Bronchial epithelial cell (primary cell): ENCODE results near the gene RECQL5. TPM values are rescaled to one million over a fixed set of nuclear protein-coding genes. Genes with fewer than 3 reads are reported as not detected.

Experiments used
- DNase-seq: peaks from one replicate; pipeline ENCODE4 v3.0.0-alpha.2; 2010; ENCODE audit warnings: low read depth
- FAIRE-seq: peaks from 2 replicates; lab custom pipeline; 2011; peaks lifted over from hg19 to GRCh38; lab: Jason Lieb, UNC
- H3K27me3 ChIP-seq: 2 replicates; pipeline ENCODE4 v1.5.1; 2011; ENCODE audit warnings: low read length; ENCODE audit not compliant: control insufficient read depth, insufficient read depth
- H3K36me3 ChIP-seq: 2 replicates; pipeline ENCODE4 v1.5.1; 2011; ENCODE audit warnings: low read length; ENCODE audit not compliant: control insufficient read depth, insufficient read depth
- H3K4me3 ChIP-seq: 2 replicates; pipeline ENCODE4 v1.5.1; 2011; ENCODE audit warnings: mild to moderate bottlenecking, low read depth, low read length, control low read depth
- total RNA-seq: library from RNA; depleted of rRNA; stranded (reverse); fragments of >200 nt; gene quantifications from 2 replicates; pipeline ENCODE4 v1.2.1, GENCODE V29; 2014
- TF ChIP-seq, protein P1 (sequence below): IDR thresholded peaks from 2 replicates; pipeline ENCODE4 v1.5.1; 2011; ENCODE audit warnings: mild to moderate bottlenecking, moderate library complexity, low read length, control low read depth, inconsistent platforms; ENCODE audit not compliant: insufficient read depth, severe bottlenecking

The RECQL5 gene
- total RNA-seq = 11.6 and 28.9 TPM in 2 replicates

GRCh38 chr17:75666959-75667790, at the start of gene RECQL5, which contains the start of gene SAP30BP:
TSS of gene RECQL5 (minus strand) at chr17:75667154. CDS start at chr17:75666557, 597 bp downstream.
TSS of gene SAP30BP (plus strand) at chr17:75667338. CDS start at chr17:75667373, 35 bp downstream.
- peaks cover 18% of the 10 kb centered on the region for H3K36me3 ChIP-seq
- TF ChIP-seq, protein P1, sequence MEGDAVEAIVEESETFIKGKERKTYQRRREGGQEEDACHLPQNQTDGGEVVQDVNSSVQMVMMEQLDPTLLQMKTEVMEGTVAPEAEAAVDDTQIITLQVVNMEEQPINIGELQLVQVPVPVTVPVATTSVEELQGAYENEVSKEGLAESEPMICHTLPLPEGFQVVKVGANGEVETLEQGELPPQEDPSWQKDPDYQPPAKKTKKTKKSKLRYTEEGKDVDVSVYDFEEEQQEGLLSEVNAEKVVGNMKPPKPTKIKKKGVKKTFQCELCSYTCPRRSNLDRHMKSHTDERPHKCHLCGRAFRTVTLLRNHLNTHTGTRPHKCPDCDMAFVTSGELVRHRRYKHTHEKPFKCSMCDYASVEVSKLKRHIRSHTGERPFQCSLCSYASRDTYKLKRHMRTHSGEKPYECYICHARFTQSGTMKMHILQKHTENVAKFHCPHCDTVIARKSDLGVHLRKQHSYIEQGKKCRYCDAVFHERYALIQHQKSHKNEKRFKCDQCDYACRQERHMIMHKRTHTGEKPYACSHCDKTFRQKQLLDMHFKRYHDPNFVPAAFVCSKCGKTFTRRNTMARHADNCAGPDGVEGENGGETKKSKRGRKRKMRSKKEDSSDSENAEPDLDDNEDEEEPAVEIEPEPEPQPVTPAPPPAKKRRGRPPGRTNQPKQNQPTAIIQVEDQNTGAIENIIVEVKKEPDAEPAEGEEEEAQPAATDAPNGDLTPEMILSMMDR = no peak
- peak; percentile 66 for FAIRE-seq
- no peaks in the 10 kb centered on the region for H3K27me3 ChIP-seq
- peak within 1 kb of the TSS; percentile 92 for H3K4me3 ChIP-seq
- peak; percentile 91 for DNase-seq

DNA sequence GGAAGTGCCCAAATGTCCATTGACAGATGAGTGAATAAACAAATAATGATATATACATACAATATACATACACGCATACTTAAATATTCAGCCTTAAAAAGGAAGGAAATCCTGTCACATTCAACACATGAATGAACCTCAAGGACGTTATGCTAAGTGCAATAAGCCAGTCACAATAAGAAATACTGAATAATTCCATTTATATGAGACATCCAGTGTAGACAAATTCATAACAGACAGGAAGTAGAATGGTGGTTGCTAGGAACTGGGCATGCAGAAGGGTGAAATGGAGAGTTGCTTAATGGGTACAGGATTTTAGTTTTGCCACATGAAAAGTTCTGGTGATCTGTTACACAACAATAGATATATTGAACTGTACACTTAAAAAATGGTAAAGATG, 45.5 kb upstream of the RECQL5 start:
- FAIRE-seq (no peak), DNase-seq (peak; percentile 42)
- H3K27me3 ChIP-seq = no peaks in the 10 kb centered on the region

GRCh38 chr17:75707079-75707571, 40.2 kb upstream of the RECQL5 start:
- peaks cover 25% of the 10 kb centered on the region for H3K36me3 ChIP-seq
- TF ChIP-seq, protein P1 = no peak
- DNase-seq (peak; percentile 76), FAIRE-seq (no peak)
- H3K4me3 ChIP-seq = no peak overlapping the region
- no peaks in the 10 kb centered on the region for H3K27me3 ChIP-seq

More for the DNA sequence above, 45.5 kb upstream of the RECQL5 start:
- Histone ChIP-seq H3K36me3 (peaks cover 2% of the 10 kb centered on the region), H3K4me3 (no peak overlapping the region)
- TF ChIP-seq, protein P1 = no peak

GRCh38 chr17:75706042-75706728, 39.2 kb upstream of the RECQL5 start:
- TF ChIP-seq, protein P1 = no peak
- Histone ChIP-seq H3K36me3 (peaks cover 30% of the 10 kb centered on the region), H3K27me3 (no peaks in the 10 kb centered on the region), H3K4me3 (no peak overlapping the region)
- FAIRE-seq (no peak), DNase-seq (no peak)

DNA sequence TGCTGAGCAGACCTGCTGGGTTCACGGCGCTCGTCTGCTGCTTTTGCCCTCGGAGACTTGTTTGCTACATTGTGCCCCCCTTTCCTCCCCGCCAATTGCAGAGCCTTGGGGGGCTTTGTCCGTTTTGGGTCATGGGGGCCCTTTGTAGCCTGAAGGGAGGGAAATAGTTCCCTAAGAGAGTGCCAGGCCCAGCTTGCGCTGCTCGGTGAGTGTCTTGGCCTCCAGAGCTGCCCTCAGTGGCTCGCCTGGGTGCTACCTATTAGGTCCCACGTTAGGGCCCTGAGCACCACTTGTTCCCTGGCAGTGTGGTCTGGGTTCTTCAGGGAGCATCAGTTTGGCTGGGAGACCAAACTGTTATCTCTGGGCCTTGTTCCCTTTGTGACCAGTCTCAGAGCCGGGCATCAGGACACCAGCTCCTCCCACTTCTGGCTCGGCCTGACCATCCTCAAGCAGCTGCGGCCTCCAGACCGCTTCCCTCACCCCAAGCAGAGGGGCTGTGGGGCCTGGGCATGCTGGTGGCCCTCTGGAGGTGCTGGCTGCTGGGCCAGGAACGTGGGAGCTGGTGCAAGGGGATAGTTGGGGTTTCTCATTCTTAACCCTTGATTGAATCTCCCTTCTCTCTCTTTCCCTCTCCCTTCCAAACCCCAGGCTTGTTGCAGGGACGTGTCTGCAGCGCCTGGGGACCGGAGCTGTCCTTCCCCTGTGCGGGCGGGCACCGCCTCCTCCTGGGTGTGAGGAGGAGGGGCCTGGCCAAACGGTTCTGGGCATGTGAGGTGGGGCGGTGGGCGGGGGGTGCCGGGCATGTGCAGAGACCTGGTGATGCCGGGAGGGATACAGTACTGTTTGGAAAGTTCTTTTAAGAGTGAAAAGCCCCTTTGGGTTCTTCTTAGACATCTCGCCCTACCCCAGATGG, 38.3 kb upstream of the RECQL5 start:
- TF ChIP-seq, protein P1 = no peak
- DNase-seq (no peak), FAIRE-seq (no peak)
- Histone ChIP-seq H3K27me3 (no peaks in the 10 kb centered on the region), H3K36me3 (peaks cover 30% of the 10 kb centered on the region), H3K4me3 (no peak overlapping the region)
